ENCODE data around the gene ZNF311. TPM values are rescaled to one million over a fixed set of nuclear protein-coding genes. Genes with fewer than 3 reads are reported as not detected.

ZNF311 gene
- polyA plus RNA-seq (2013, experiment 1 of 2; ENCODE audit: insufficient read length): 0.28 TPM
- polyA plus RNA-seq (2013, experiment 2 of 2; ENCODE audit: insufficient read length): 0.28 TPM

- DNase-seq: peak; percentile 69
Measured at GRCh38 chr6:29005183-29005885, at the start of gene ZNF311. TSS of gene ZNF311 (minus strand) at chr6:29005315. CDS start at chr6:29003954, 1,361 bp downstream.

GRCh38 chr6:29051680-29052079 lies 46.6 kb upstream of the ZNF311 start:
- no peak for DNase-seq

GRCh38 chr6:29045075-29045474 lies 40.0 kb upstream of the ZNF311 start, which contains the start of gene OR2W1:
TSS of gene OR2W1 (minus strand) at chr6:29045175. CDS start at chr6:29045175, 0 bp downstream.
- DNase-seq: no peak

GRCh38 chr6:29035951-29036350 lies 30.8 kb upstream of the ZNF311 start:
- no peak for DNase-seq

GRCh38 chr6:29028821-29029220 lies 23.7 kb upstream of the ZNF311 start:
- no peak for DNase-seq

GRCh38 chr6:29025927-29026585 lies 20.9 kb upstream of the ZNF311 start:
- no peak for DNase-seq

GRCh38 chr6:29021434-29021833 lies 16.3 kb upstream of the ZNF311 start:
- no peak for DNase-seq

- DNase-seq: no peak
Measured at GRCh38 chr6:29019629-29020028, 14.5 kb upstream of the ZNF311 start.

GRCh38 chr6:29017428-29017802 lies 12.3 kb upstream of the ZNF311 start:
- DNase-seq: no peak

- peak; percentile 70 for DNase-seq
Measured at GRCh38 chr6:29016559-29017427, 11.7 kb upstream of the ZNF311 start.

- DNase-seq: peak; percentile 26
Measured at GRCh38 chr6:29014729-29015608, 9.9 kb upstream of the ZNF311 start.

- peak; percentile 66 for DNase-seq
Measured at GRCh38 chr6:29011276-29011734, 6.2 kb upstream of the ZNF311 start.

- DNase-seq: no peak
Measured at GRCh38 chr6:29009358-29009757, 4.2 kb upstream of the ZNF311 start.

- no peak for DNase-seq
Measured at GRCh38 chr6:29008089-29008488, 3.0 kb upstream of the ZNF311 start.

- no peak for DNase-seq
Measured at GRCh38 chr6:28996844-28997510, 8.1 kb downstream of the ZNF311 start.

GRCh38 chr6:28995093-28995650 lies 9.9 kb downstream of the ZNF311 start:
- DNase-seq: peak; percentile 15

- DNase-seq: peak; percentile 78
Measured at GRCh38 chr6:28988536-28989311, 16.4 kb downstream of the ZNF311 start.

GRCh38 chr6:28985462-28986164 lies 19.5 kb downstream of the ZNF311 start:
- DNase-seq: peak; percentile 98

- no peak for DNase-seq
Measured at GRCh38 chr6:28983838-28984237, 21.3 kb downstream of the ZNF311 start.

All from fibroblast of skin of back (primary cell).